CD14-positive monocyte (primary cell): Measurements from ENCODE around the gene RAMACL. TPM values are rescaled to one million over a fixed set of nuclear protein-coding genes. Genes with fewer than 3 reads are reported as not detected.
"Not testable (repeated sequence)": the region's sequence is repeated elsewhere in the genome, so short reads cannot be mapped to it uniquely, and the experiment has no call there.

Experiments
- DNase-seq, 3 donors: peaks; one replicate each; pipeline ENCODE4 v3.0.0-alpha.2; 2011 to 2022
- H2AFZ ChIP-seq: 2 replicates; pipeline ENCODE4 v1.6.0; 2012; ENCODE audit warnings: mild to moderate bottlenecking, low read depth, low read length, inconsistent platforms; ENCODE audit not compliant: insufficient read depth, poor library complexity, severe bottlenecking
- H3K27ac ChIP-seq, 2 donors: 1 replicate in 1 of 2; 2 replicates in 1 of 2; pipeline ENCODE4 v1.5.1; 2012 to 2013; ENCODE audit warnings: low read length in 2 of 2, control low read depth in 1 of 2, inconsistent platforms in 1 of 2, low read depth in 1 of 2, mild to moderate bottlenecking in 1 of 2
- H3K27me3 ChIP-seq, 2 donors: one replicate each; pipeline versions ENCODE4 v1.6.0 to v1.6.1; 2011 to 2013; ENCODE audit warnings: low read length in 2 of 2; ENCODE audit not compliant: control insufficient read depth in 2 of 2, insufficient read depth in 2 of 2
- H3K36me3 ChIP-seq, 2 donors: replicated peaks in 1 of 2; 1 replicate in 1 of 2; 2 replicates in 1 of 2; pipeline versions ENCODE4 v1.5.1 to v1.6.1; 2012 to 2013; ENCODE audit warnings: low read length in 2 of 2, control low read depth in 1 of 2, inconsistent platforms in 1 of 2, mild to moderate bottlenecking in 1 of 2; ENCODE audit not compliant: insufficient read depth in 2 of 2, control insufficient read depth in 1 of 2
- H3K4me1 ChIP-seq, 2 donors: 1 replicate in 1 of 2; 2 replicates in 1 of 2; pipeline versions ENCODE4 v1.5.1 to v1.6.1; 2012 to 2013; ENCODE audit warnings: low read length in 2 of 2, control low read depth in 1 of 2, inconsistent platforms in 1 of 2, mild to moderate bottlenecking in 1 of 2, moderate library complexity in 1 of 2; ENCODE audit not compliant: insufficient read depth in 2 of 2, control insufficient read depth in 1 of 2
- H3K4me2 ChIP-seq: replicated peaks from 2 replicates; pipeline ENCODE3; 2012; ENCODE audit warnings: low read length, moderate library complexity, mild to moderate bottlenecking; ENCODE audit not compliant: poor library complexity, severe bottlenecking; ENCODE audit errors: extremely low read depth
- H3K4me3 ChIP-seq, 3 experiments: fragments of 200-600 bp in 1 of 3; sonication (generic) in 1 of 3; replicated peaks in 1 of 3; 1 replicate in 2 of 3; 2 replicates in 1 of 3; pipeline ENCODE4 v1.5.1; 2011 to 2013; ENCODE audit warnings: low read length in 3 of 3, mild to moderate bottlenecking in 3 of 3, control low read depth in 2 of 3, low read depth in 2 of 3, inconsistent platforms in 1 of 3, moderate library complexity in 1 of 3
- H3K79me2 ChIP-seq: 2 replicates; pipeline ENCODE4 v1.6.0; 2012; ENCODE audit warnings: mild to moderate bottlenecking, control low read depth, inconsistent platforms, low read length, moderate library complexity; ENCODE audit not compliant: insufficient read depth
- H3K9ac ChIP-seq: 2 replicates; pipeline ENCODE4 v1.6.0; 2017; ENCODE audit warnings: low read length, mild to moderate bottlenecking; ENCODE audit not compliant: insufficient read depth, poor library complexity, severe bottlenecking
- H3K9me3 ChIP-seq, 2 donors: replicated peaks in 1 of 2; 1 replicate in 1 of 2; 2 replicates in 1 of 2; pipeline versions ENCODE4 v1.5.1 to v1.6.1; 2012 to 2013; ENCODE audit warnings: low read length in 2 of 2, control low read depth in 1 of 2; ENCODE audit not compliant: control insufficient read depth in 1 of 2, insufficient read depth in 1 of 2
- H4K20me1 ChIP-seq: 2 replicates; pipeline ENCODE4 v1.6.0; 2012; ENCODE audit warnings: mild to moderate bottlenecking, low read length, control low read depth, moderate library complexity; ENCODE audit not compliant: insufficient read depth
- H3K27ac Mint-ChIP-seq, 7 donors: one replicate each; pipeline ENCODE4 v1.8.0; 2020; ENCODE audit warnings: mild to moderate bottlenecking in 7 of 7, mixed read lengths in 7 of 7, moderate library complexity in 6 of 7, inconsistent platforms in 2 of 7
- H3K27me3 Mint-ChIP-seq, 3 donors: one replicate each; pipeline ENCODE4 v1.8.0; 2021 to 2022; ENCODE audit warnings: low read depth in 3 of 3, mild to moderate bottlenecking in 3 of 3, mixed read lengths in 3 of 3, moderate library complexity in 3 of 3, inconsistent platforms in 1 of 3
- H3K36me3 Mint-ChIP-seq, 2 donors: one replicate each; pipeline ENCODE4 v1.8.0; 2020; ENCODE audit warnings: mixed read lengths in 2 of 2, inconsistent platforms in 1 of 2, mild to moderate bottlenecking in 1 of 2
- H3K4me1 Mint-ChIP-seq: one replicate; pipeline ENCODE4 v1.8.0; 2020; ENCODE audit warnings: mild to moderate bottlenecking, mixed read lengths
- H3K4me3 Mint-ChIP-seq, 2 donors: one replicate each; pipeline ENCODE4 v1.8.0; 2020; ENCODE audit warnings: mild to moderate bottlenecking in 2 of 2, mixed read lengths in 2 of 2, moderate library complexity in 1 of 2
- H3K9me3 Mint-ChIP-seq, 7 donors: one replicate each; pipeline ENCODE4 v1.8.0; 2020 to 2022; ENCODE audit warnings: mixed read lengths in 7 of 7, mild to moderate bottlenecking in 6 of 7, moderate library complexity in 6 of 7, inconsistent platforms in 2 of 7
- CTCF ChIP-seq: fragments of 200-600 bp; IDR thresholded peaks from one replicate; pipeline ENCODE4 v1.8.0; 2022; ENCODE audit warnings: antibody characterized with exemption, mild to moderate bottlenecking
- WGBS: methylation state at CpG from one replicate; pipeline ENCODE4 v1.1.5; 2013; ENCODE audit warnings: missing lambda C conversion rate; ENCODE audit not compliant: insufficient coverage; 5-methylcytosine and 5-hydroxymethylcytosine counted together
- intact Hi-C, 2 donors: fragments of 100-400 bp; cut with micrococcal nuclease; formaldehyde crosslinking; loops; one replicate each; pipeline versions ENCODE4 v1.15.0 to v1.15.1; 2023
- polyA minus RNA-seq: library from RNA; depleted of rRNA, polyadenylated mRNA; stranded (reverse); fragments of >200 nt; gene quantifications from 2 replicates; pipeline ENCODE4 v1.2.3, GENCODE V29; 2012
- polyA plus RNA-seq, 3 donors: library from polyadenylated mRNA; depleted of rRNA in 1 of 3; unstranded in 2 of 3; stranded (reverse) in 1 of 3; fragments of 300-500 nt in 2 of 3; fragments of >200 nt in 1 of 3; fragmentation: Illumina TruSeq in 2 of 3; gene quantifications; 1 replicate in 2 of 3; 2 replicates in 1 of 3; pipeline ENCODE4 v1.2.3, GENCODE V29; 2012 to 2021
- total RNA-seq, 12 experiments: library from RNA in 1 of 12; stranded (reverse) in 1 of 12; fragments of 120-200 nt in 1 of 12; gene quantifications; one replicate each; pipeline ENCODE4 v1.2.4 and lab custom pipeline; 2013 to 2026; ENCODE audit warnings: mixed read lengths in 6 of 12, inconsistent platforms in 1 of 12

Gene RAMACL
- total RNA-seq (2013), result 0.39 TPM
- polyA plus RNA-seq (under 1 TPM; 0.05 to 0.33 (median 0.11) TPM), polyA minus RNA-seq (0.16 and 0.28 TPM in 2 replicates), total RNA-seq (lab: John Stamatoyannopoulos, UW) (0.06 to 1.7 (median 0.63) reads per million in 11 experiments)

- Mint-ChIP-seq H3K27me3 (peaks cover 0 to 3% (median 3%) of the 10 kb centered on the region in 3 donors), H3K4me1 (peaks cover 59% of the 10 kb centered on the region), H3K27ac (peak within 1 kb of the TSS in 2 of 7 donors; percentile 40 to 72), H3K9me3 (peaks cover 0 to 3% (median 0%) of the 10 kb centered on the region in 7 donors), H3K36me3 (no peaks in the 10 kb centered on the region), H3K4me3 (no peak within 1 kb of the TSS)
- Histone ChIP-seq H4K20me1 (no peaks in the 10 kb centered on the region), H3K36me3 (no peaks in the 10 kb centered on the region), H3K4me2 (no peak within 1 kb of the TSS), H3K9ac (no peak within 1 kb of the TSS), H3K9me3 (no peaks in the 10 kb centered on the region), H3K79me2 (no peaks in the 10 kb centered on the region), H3K27me3 (no peaks in the 10 kb centered on the region), H3K4me3 (no peak within 1 kb of the TSS), H2AFZ (no peak within 1 kb of the TSS), H3K27ac (no peak within 1 kb of the TSS), H3K4me1 (peaks cover 58 to 60% of the 10 kb centered on the region in 2 donors)
- intact Hi-C loops, result no loop called here
- DNase-seq, result no peak
- WGBS, result no CpG with 5 or more reads among the region's 9 CpGs
- no peak for TF ChIP-seq CTCF
Observed at GRCh38 chr6:166586424-166587156, at the start of gene RAMACL. RAMACL (minus strand) TSS chr6:166586678; CDS start chr6:166586477, 201 bp downstream.

- intact Hi-C loops, result no loop called here
- H3K27ac Mint-ChIP-seq, result no peak overlapping the region
- Histone ChIP-seq H3K27me3 (peaks cover 0 to 13% of the 10 kb centered on the region in 2 donors), H3K79me2 (no peaks in the 10 kb centered on the region), H3K4me3 (no peak overlapping the region), H3K9ac (no peak overlapping the region), H3K9me3 (no peaks in the 10 kb centered on the region), H2AFZ (no peak overlapping the region), H3K4me1 (peaks cover 2 to 3% of the 10 kb centered on the region in 2 donors), H3K27ac (no peak overlapping the region), H3K36me3 (no peaks in the 10 kb centered on the region), H4K20me1 (no peaks in the 10 kb centered on the region), H3K4me2 (no peak overlapping the region)
- 93% methylated on average over 15 of the region's 20 CpGs for whole genome bisulfite sequencing
- peaks cover 12% of the 10 kb centered on the region for H3K4me1 Mint-ChIP-seq
- TF ChIP-seq CTCF, result no peak
- no peak overlapping the region for H3K4me3 Mint-ChIP-seq
- no peaks in the 10 kb centered on the region for H3K36me3 Mint-ChIP-seq
- DNase-seq, result no peak
- peaks cover 23 to 29% (median 26%) of the 10 kb centered on the region in 3 donors for H3K27me3 Mint-ChIP-seq
- H3K9me3 Mint-ChIP-seq, result peaks cover 0 to 4% (median 2%) of the 10 kb centered on the region in 7 donors
Observed at GRCh38 chr6:166635013-166635970, 48.8 kb upstream of the RAMACL start.

GRCh38 chr6:166634581-166634980 lies 48.1 kb upstream of the RAMACL start:
- intact Hi-C loops, H3K27ac ChIP-seq, H3K4me3 Mint-ChIP-seq, H3K4me1 ChIP-seq, H3K9me3 ChIP-seq, H2AFZ ChIP-seq, H4K20me1 ChIP-seq, H3K79me2 ChIP-seq, DNase-seq, H3K4me1 Mint-ChIP-seq, H3K4me3 ChIP-seq, H3K9ac ChIP-seq, H3K36me3 Mint-ChIP-seq, H3K4me2 ChIP-seq, H3K36me3 ChIP-seq, H3K9me3 Mint-ChIP-seq, H3K27ac Mint-ChIP-seq: not testable (repeated sequence)
- peaks cover 27 to 29% (median 27%) of the 10 kb centered on the region in 3 donors for H3K27me3 Mint-ChIP-seq
- no CpG with 5 or more reads among the region's 4 CpGs for WGBS
- H3K27me3 ChIP-seq, result peaks cover 5 to 14% of the 10 kb centered on the region in 2 donors
